ENCODE measurements around the gene STK32B.

DNA sequence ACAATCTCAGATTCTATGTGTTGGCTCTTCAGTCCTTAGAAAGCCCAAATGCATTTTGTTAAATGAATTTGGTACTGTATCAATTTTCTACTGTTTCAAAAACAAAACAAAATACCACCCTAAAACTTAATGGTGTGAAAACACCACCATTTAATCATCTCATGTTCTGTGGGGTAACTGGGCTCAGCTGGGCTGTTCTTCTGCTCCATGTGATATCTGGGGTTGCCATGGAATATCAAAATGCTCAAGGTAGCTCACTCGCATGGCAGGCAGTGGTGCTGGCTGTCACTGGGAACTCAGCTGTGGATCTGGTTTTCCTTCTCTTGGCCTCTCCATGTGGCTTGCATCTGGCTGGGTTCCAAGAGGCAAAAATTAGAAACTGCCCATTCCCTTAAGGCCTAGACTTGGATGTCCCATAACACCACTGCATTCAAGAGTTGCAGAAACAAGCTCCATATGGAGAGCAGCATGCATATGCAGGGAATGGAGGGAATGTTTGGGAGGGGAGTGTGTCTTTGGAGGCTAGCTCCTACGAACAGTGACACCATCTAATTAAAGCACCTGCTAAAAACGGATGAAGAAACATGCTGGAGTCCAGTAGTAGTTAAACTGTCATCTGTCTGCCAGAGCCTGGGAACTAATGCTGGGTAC, 279.2 kb downstream of the STK32B start:
- TF ChIP-seq EZH2 (IDR thresholded peaks at IDR 0.05; ENCODE audit: low read length, unreplicated experiment): no peak
- TF ChIP-seq, protein P1, sequence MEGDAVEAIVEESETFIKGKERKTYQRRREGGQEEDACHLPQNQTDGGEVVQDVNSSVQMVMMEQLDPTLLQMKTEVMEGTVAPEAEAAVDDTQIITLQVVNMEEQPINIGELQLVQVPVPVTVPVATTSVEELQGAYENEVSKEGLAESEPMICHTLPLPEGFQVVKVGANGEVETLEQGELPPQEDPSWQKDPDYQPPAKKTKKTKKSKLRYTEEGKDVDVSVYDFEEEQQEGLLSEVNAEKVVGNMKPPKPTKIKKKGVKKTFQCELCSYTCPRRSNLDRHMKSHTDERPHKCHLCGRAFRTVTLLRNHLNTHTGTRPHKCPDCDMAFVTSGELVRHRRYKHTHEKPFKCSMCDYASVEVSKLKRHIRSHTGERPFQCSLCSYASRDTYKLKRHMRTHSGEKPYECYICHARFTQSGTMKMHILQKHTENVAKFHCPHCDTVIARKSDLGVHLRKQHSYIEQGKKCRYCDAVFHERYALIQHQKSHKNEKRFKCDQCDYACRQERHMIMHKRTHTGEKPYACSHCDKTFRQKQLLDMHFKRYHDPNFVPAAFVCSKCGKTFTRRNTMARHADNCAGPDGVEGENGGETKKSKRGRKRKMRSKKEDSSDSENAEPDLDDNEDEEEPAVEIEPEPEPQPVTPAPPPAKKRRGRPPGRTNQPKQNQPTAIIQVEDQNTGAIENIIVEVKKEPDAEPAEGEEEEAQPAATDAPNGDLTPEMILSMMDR (conservative IDR thresholded peaks at IDR 0.05; ENCODE audit: low read depth, low read length): no peak
- TF ChIP-seq EZH2phosphoT487 (IDR thresholded peaks at IDR 0.05; ENCODE audit: borderline replicate concordance, low read length): no peak
